Measurements from ENCODE around the gene SLC9A3. TPM values are rescaled to one million over a fixed set of nuclear protein-coding genes. Genes with fewer than 3 reads are reported as not detected.

The SLC9A3 gene
- 1.8 and 3.3 TPM in 2 replicates for total RNA-seq (2014; rRNA removed; shearing (Covaris generic))

- peak within 1 kb of the TSS; percentile 27 for H3K4me3 ChIP-seq (ENCODE audit: insufficient read depth, low read depth, low read length)
- H3K27me3 ChIP-seq (ENCODE audit: control insufficient read depth, insufficient read depth, low read length): peaks cover 54% of the 10 kb centered on the region
- DNase-seq: peak; percentile 84
- no peaks in the 10 kb centered on the region for H3K36me3 ChIP-seq (replicated peaks; ENCODE audit: control insufficient read depth, insufficient read depth, low read length)
Measured at GRCh38 chr5:524234-524972, at the start of gene SLC9A3. Gene SLC9A3 (minus strand): TSS chr5:524449.

- DNase-seq: no peak
- H3K36me3 ChIP-seq (replicated peaks; ENCODE audit: control insufficient read depth, insufficient read depth, low read length): no peaks in the 10 kb centered on the region
- no peak overlapping the region for H3K4me3 ChIP-seq (ENCODE audit: insufficient read depth, low read depth, low read length)
- no peaks in the 10 kb centered on the region for H3K27me3 ChIP-seq (ENCODE audit: control insufficient read depth, insufficient read depth, low read length)
Measured at GRCh38 chr5:573976-574375, 49.7 kb upstream of the SLC9A3 start.

GRCh38 chr5:573206-573605, 49.0 kb upstream of the SLC9A3 start:
- H3K36me3 ChIP-seq (replicated peaks; ENCODE audit: control insufficient read depth, insufficient read depth, low read length): no peaks in the 10 kb centered on the region
- no peaks in the 10 kb centered on the region for H3K27me3 ChIP-seq (ENCODE audit: control insufficient read depth, insufficient read depth, low read length)
- DNase-seq: no peak
- no peak overlapping the region for H3K4me3 ChIP-seq (ENCODE audit: insufficient read depth, low read depth, low read length)

DNA sequence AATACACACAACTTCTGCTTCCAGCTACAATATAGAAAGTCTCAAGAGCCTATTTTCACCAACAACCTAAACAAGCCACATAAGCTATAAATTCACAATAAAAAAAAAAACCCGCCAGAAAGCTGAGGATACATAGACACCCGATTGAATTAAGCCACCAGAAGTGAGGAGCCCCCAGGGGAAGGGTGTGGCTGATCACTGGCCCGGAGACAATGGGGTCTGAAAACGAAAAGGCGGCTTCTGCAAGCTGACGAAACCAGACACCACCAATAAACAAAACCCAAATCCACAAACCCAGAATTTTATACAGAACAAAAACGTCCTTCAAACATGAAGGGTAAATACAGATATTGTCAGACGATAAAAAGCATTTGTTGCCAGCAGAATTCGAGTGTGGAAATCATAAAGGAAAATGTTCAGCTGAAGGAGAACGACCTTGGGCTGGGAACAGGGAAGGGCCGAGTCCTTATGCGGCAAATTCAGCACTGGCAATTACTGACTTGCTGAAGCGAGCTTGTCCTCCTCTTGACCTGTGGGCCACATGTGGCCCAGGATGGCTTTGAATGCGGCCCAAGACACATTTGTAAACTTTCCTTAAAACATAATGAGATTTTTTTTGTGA, 48.3 kb upstream of the SLC9A3 start:
- Histone ChIP-seq H3K36me3 (replicated peaks; ENCODE audit: control insufficient read depth, insufficient read depth, low read length) (no peaks in the 10 kb centered on the region), H3K27me3 (ENCODE audit: control insufficient read depth, insufficient read depth, low read length) (no peaks in the 10 kb centered on the region), H3K4me3 (ENCODE audit: insufficient read depth, low read depth, low read length) (no peak overlapping the region)
- DNase-seq: no peak

DNA sequence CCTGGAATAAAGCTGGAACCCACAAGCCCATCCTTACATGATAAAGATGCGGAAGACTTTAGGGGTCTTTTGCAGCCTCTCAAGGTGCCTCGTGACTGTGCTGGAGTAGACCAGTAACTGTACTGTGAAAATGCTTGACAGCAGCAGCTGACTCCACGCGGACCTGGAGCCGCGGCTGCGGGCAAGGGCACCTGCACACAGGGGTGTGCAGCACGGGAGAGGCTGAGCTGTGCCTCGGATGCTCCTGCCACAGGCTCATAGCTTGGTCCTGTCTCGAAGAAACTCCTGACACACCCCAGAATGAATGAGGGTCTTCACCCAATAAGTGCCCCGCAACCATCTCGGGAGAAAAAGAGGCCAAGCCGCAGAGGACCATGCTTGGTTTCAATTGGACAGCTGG, 47.5 kb upstream of the SLC9A3 start:
- H3K4me3 ChIP-seq (ENCODE audit: insufficient read depth, low read depth, low read length): no peak overlapping the region
- H3K27me3 ChIP-seq (ENCODE audit: control insufficient read depth, insufficient read depth, low read length): no peaks in the 10 kb centered on the region
- DNase-seq: no peak
- H3K36me3 ChIP-seq (replicated peaks; ENCODE audit: control insufficient read depth, insufficient read depth, low read length): no peaks in the 10 kb centered on the region

DNA sequence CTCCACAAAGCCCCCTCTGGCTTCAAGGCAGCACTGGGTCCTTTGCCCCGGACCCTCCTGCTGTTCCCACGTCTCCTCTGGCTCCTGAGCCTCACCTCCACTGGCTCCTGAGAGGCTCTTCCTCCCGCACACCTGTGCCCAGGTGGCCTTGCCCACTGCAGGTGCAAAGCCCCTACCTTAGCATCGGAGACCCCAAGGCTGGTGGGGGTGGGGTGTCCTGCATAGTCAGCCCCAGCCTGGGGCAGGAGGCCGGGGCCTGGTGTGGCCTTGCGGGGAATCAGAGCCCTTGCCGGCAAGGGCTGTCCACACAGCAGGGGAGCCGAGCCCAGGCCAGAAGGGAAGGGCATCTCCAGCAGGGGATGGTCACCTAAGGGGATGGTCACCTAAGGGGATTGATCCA, 46.6 kb upstream of the SLC9A3 start:
- Histone ChIP-seq H3K36me3 (replicated peaks; ENCODE audit: control insufficient read depth, insufficient read depth, low read length) (no peaks in the 10 kb centered on the region), H3K4me3 (ENCODE audit: insufficient read depth, low read depth, low read length) (no peak overlapping the region), H3K27me3 (ENCODE audit: control insufficient read depth, insufficient read depth, low read length) (no peaks in the 10 kb centered on the region; the same call in 1 of the 2 replicates)
- DNase-seq: no peak

- Histone ChIP-seq H3K27me3 (ENCODE audit: control insufficient read depth, insufficient read depth, low read length) (no peaks in the 10 kb centered on the region; the same call in 1 of the 2 replicates), H3K36me3 (replicated peaks; ENCODE audit: control insufficient read depth, insufficient read depth, low read length) (no peaks in the 10 kb centered on the region), H3K4me3 (ENCODE audit: insufficient read depth, low read depth, low read length) (no peak overlapping the region)
- DNase-seq: no peak
Measured at GRCh38 chr5:570446-570845, 46.2 kb upstream of the SLC9A3 start.

DNA sequence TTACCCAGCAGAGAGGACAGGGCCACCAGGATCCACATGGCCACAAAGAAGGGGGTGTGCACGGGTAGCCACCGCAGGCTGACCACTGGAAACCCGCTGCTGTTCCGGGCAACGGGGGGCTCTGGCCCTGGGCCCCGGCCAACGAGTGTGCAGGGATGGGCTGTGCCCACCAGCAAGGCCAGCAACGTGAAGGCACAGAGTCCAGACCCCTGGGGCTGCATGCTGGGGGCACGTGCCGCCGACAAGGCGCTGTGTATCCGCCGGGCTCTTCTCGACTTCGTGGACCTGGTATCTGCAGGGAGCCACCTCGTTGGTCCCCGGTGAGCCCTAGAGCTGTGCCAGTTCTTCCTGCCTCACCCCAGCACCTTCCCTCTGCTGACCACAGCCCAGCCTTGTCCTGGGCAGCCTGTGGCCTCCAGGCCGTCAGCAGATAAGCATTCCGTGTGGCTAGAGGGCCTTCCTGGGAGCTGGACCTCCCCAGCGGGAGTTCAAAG, 45.7 kb upstream of the SLC9A3 start:
- H3K4me3 ChIP-seq (ENCODE audit: insufficient read depth, low read depth, low read length): no peak overlapping the region
- no peaks in the 10 kb centered on the region; the same call in 1 of the 2 replicates for H3K27me3 ChIP-seq (ENCODE audit: control insufficient read depth, insufficient read depth, low read length)
- no peaks in the 10 kb centered on the region for H3K36me3 ChIP-seq (replicated peaks; ENCODE audit: control insufficient read depth, insufficient read depth, low read length)
- no peak for DNase-seq

DNA sequence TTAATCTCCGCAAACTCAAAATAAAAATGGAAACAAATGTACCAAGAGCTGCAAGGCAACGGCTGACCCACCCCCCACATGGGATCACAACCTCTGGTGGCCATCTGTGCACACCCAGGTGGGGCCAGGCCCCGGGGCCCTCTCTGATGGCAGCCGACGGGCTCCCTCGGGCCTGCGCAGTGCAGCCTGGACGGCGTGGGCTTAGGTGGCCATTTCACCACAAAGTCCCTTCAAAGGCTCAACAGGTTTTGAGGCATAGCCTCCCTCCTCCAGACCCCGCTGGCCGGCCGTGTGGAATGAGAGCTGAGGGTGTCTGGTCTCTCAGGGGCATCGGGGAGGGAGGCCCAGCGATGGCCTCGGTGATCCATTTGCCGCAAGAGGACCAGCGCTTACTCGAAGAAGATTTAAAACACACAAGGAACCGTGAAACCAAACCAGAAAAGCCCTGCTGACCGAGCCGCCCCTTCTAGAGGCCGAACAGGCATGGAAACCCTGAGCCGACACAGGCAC, 45.2 kb upstream of the SLC9A3 start:
- no peak overlapping the region for H3K4me3 ChIP-seq (ENCODE audit: insufficient read depth, low read depth, low read length)
- no peak for DNase-seq
- H3K27me3 ChIP-seq (ENCODE audit: control insufficient read depth, insufficient read depth, low read length): no peaks in the 10 kb centered on the region; the same call in 1 of the 2 replicates
- H3K36me3 ChIP-seq (replicated peaks; ENCODE audit: control insufficient read depth, insufficient read depth, low read length): no peaks in the 10 kb centered on the region

DNA sequence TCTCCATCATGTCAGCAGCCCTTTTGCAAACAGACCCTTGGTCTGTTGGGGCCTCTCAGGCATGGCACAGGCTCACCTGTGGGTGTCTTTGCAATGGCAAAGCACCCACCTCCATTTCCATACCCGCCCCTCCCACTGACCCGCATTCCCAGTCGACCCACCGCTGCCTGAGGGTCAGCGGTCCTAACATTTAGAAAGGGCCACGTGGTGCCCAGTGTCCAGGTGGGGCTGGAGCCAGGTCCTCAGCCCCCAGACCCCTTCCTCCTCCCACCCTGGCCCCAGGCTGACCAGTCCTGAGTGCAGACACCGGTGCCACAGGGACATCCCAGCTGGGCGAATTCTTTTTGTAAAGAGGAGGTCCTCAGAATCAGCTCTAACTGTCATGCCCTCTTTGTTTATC, 44.6 kb upstream of the SLC9A3 start:
- no peak overlapping the region for H3K4me3 ChIP-seq (ENCODE audit: insufficient read depth, low read depth, low read length)
- H3K27me3 ChIP-seq (ENCODE audit: control insufficient read depth, insufficient read depth, low read length): no peaks in the 10 kb centered on the region; the same call in 1 of the 2 replicates

DNA sequence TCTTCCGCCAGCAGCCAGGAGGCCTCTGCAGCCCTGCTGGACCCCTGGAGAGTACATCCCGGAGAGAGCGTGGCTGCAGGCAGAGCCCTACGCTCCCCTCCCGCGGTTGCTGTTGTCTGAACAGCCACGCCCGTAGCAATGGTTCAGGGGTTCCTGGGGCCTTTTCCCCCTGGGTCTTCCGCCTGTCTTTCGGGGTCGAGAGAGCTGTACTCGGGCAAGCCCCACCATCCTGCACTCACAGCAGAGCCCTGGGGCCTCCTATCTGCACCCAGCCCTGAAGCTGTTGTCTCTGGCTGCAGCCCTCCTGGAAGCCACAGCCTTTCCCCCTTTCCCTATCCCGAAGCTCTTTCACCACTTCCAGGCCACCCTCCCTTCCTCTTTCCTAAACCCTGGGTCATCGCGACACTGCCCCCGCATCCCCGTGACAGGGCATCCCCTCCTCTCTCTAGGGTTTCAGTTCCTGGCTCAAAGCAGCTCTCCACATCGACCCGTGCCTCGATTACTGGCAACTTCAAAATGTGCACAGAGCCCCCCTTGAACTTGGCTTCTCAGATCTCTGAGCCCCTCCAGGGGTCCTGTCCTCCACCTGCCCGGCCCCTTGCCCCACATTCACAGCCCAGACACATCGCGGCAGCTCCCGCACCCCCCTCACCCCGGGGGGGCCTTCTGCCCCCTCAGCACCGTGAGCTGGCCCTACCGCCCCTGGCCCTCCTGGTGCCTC, 44.0 kb upstream of the SLC9A3 start:
- Histone ChIP-seq H3K36me3 (replicated peaks; ENCODE audit: control insufficient read depth, insufficient read depth, low read length) (no peaks in the 10 kb centered on the region), H3K27me3 (ENCODE audit: control insufficient read depth, insufficient read depth, low read length) (no peaks in the 10 kb centered on the region; the same call in 1 of the 2 replicates), H3K4me3 (ENCODE audit: insufficient read depth, low read depth, low read length) (no peak overlapping the region)
- DNase-seq: peak; percentile 52

More for the DNA sequence above, 44.6 kb upstream of the SLC9A3 start:
- peak; percentile 37 for DNase-seq
- H3K36me3 ChIP-seq (replicated peaks; ENCODE audit: control insufficient read depth, insufficient read depth, low read length): no peaks in the 10 kb centered on the region

DNA sequence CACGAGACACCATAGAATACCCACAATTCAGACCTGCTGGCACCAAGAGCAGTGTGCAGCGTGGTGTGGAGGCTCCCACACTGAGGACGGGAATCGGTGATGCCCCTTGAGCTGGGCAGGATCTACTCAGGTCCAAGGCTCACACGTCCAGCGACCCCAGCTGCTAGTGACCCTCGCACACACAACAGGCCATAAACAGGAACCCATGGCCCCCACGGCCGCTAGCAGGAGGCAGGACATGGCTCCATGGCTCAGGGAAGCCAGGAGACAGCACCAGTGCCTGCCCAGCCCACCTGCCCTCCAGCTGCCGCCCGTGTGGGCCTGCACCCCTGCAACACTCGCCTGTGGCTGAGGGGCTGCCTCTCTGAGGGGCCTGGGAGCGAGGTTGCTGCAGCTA, 43.4 kb upstream of the SLC9A3 start:
- Histone ChIP-seq H3K36me3 (replicated peaks; ENCODE audit: control insufficient read depth, insufficient read depth, low read length) (no peaks in the 10 kb centered on the region), H3K27me3 (ENCODE audit: control insufficient read depth, insufficient read depth, low read length) (no peaks in the 10 kb centered on the region; the same call in 1 of the 2 replicates)
- DNase-seq: no peak

DNA sequence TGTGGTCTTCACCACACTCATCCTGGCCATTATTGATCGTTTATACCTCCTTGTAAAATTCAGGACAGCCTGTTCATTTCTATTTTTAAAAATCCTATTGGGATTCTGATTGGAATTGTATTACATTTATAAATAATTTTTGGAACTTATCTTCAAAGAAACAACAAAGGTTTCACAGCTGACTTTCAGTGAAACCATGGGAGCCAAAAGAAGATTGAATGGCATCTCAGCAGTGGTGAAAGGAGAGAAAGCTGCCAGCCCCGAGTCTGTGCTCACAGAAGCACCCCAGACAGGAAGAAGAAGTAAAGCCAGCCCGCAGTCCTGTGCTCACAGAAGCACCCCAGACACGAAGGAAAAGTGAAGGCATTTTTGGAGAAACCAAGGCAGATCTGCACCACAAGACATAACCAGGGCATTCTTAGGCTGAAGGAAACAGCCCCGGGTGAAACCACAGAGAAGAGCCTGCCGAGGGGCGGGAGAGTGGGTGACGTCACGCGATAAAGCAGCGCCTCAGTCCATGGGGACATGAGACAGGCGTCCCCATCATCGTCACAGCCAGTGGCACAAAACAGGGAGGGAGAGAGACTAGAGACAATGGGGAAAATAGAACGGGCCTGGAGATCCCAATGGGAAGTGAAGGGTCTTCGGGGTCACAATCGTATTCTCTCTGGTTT, 42.5 kb upstream of the SLC9A3 start:
- H3K27me3 ChIP-seq (ENCODE audit: control insufficient read depth, insufficient read depth, low read length): no peaks in the 10 kb centered on the region; the same call in 1 of the 2 replicates
- peak; percentile 28 for DNase-seq
- no peaks in the 10 kb centered on the region for H3K36me3 ChIP-seq (replicated peaks; ENCODE audit: control insufficient read depth, insufficient read depth, low read length)
- no peak overlapping the region for H3K4me3 ChIP-seq (ENCODE audit: insufficient read depth, low read depth, low read length)

More for the DNA sequence above, 43.4 kb upstream of the SLC9A3 start:
- no peak overlapping the region for H3K4me3 ChIP-seq (ENCODE audit: insufficient read depth, low read depth, low read length)

All from H7 (cell line).